Loucy (cell line): Measurements from ENCODE around the gene CHST9.

Experiments used
- H2AFZ ChIP-seq: fragments of 200-600 bp; sonication (generic); 2 replicates; pipeline ENCODE4 v1.6.0; 2016; ENCODE audit warnings: antibody characterized with exemption, mild to moderate bottlenecking, low read length, moderate library complexity
- H3F3A ChIP-seq: fragments of 200-600 bp; 2 replicates; pipeline ENCODE4 v1.6.0; 2016; ENCODE audit warnings: antibody characterized with exemption, low read depth, mild to moderate bottlenecking
- H3K27me3 ChIP-seq: fragments of 200-600 bp; sonication (generic); 2 replicates; pipeline ENCODE4 v1.6.1; 2014; ENCODE audit warnings: low read length, mild to moderate bottlenecking; ENCODE audit not compliant: insufficient read depth, poor library complexity, severe bottlenecking
- H3K36me3 ChIP-seq: fragments of 200-600 bp; sonication (generic); 2 replicates; pipeline ENCODE4 v1.6.1; 2016; ENCODE audit warnings: low read length; ENCODE audit not compliant: insufficient read depth
- H3K4me1 ChIP-seq: fragments of 200-600 bp; sonication (generic); 2 replicates; pipeline ENCODE4 v1.5.1; 2014; ENCODE audit warnings: low read length, mild to moderate bottlenecking; ENCODE audit not compliant: insufficient read depth, poor library complexity, severe bottlenecking
- H3K4me2 ChIP-seq: fragments of 200-600 bp; sonication (generic); 2 replicates; pipeline ENCODE4 v1.6.0; 2014; ENCODE audit warnings: antibody characterized with exemption, low read length, low read depth, mild to moderate bottlenecking; ENCODE audit not compliant: poor library complexity, severe bottlenecking
- H3K4me3 ChIP-seq: fragments of 200-600 bp; sonication (generic); 2 replicates; pipeline ENCODE4 v1.5.1; 2014; ENCODE audit warnings: low read length, mild to moderate bottlenecking, mixed read lengths; ENCODE audit not compliant: poor library complexity, severe bottlenecking
- H3K79me2 ChIP-seq: fragments of 200-600 bp; sonication (generic); 2 replicates; pipeline ENCODE4 v1.6.1; 2014; ENCODE audit warnings: low read length; ENCODE audit not compliant: insufficient read depth
- H3K9ac ChIP-seq: fragments of 200-600 bp; sonication (generic); 2 replicates; pipeline ENCODE4 v1.6.0; 2014; ENCODE audit warnings: mild to moderate bottlenecking, low read depth, low read length, moderate library complexity; ENCODE audit not compliant: poor library complexity, severe bottlenecking
- H3K9me2 ChIP-seq: fragments of 200-600 bp; sonication (generic); replicated peaks from 2 replicates; pipeline ENCODE4 v1.6.1; 2016; ENCODE audit warnings: low read depth, low read length, mixed read lengths
- H3K9me3 ChIP-seq: fragments of 200-600 bp; sonication (generic); 2 replicates; pipeline ENCODE4 v1.6.1; 2014; ENCODE audit warnings: mild to moderate bottlenecking, antibody characterized with exemption, low read length, low read depth; ENCODE audit not compliant: insufficient read depth
- H4K20me1 ChIP-seq: fragments of 200-600 bp; sonication (generic); 2 replicates; pipeline ENCODE4 v1.6.0; 2014; ENCODE audit warnings: antibody characterized with exemption, low read length, mild to moderate bottlenecking; ENCODE audit not compliant: insufficient read depth, poor library complexity, severe bottlenecking
- CTCF ChIP-seq: fragments of 200-600 bp; sonication (generic); conservative IDR thresholded peaks from 2 replicates; pipeline ENCODE4 v1.5.1; 2014; ENCODE audit warnings: mild to moderate bottlenecking, antibody characterized with exemption, low read length
- EZH2phosphoT487 ChIP-seq: fragments of 200-600 bp; IDR thresholded peaks from 2 replicates; pipeline ENCODE4 v1.6.1; 2018; ENCODE audit warnings: antibody characterized with exemption, mild to moderate bottlenecking, moderate library complexity, borderline replicate concordance

CHST9 gene

GRCh38 chr18:26956863-26957262 is 228.2 kb downstream of the CHST9 start:
- Histone ChIP-seq H3K9me2 (no peaks in the 10 kb centered on the region), H3K79me2 (no peaks in the 10 kb centered on the region), H3K4me2 (peak overlapping the region; percentile 46), H3K27me3 (no peaks in the 10 kb centered on the region), H3K9ac (no peak overlapping the region), H2AFZ (peak overlapping the region; percentile 82), H3K36me3 (no peaks in the 10 kb centered on the region), H3F3A (no peaks in the 10 kb centered on the region), H3K4me1 (peaks cover 10% of the 10 kb centered on the region), H4K20me1 (no peaks in the 10 kb centered on the region), H3K9me3 (no peaks in the 10 kb centered on the region), H3K4me3 (peak overlapping the region; percentile 3)
- TF ChIP-seq CTCF = no peak
- TF ChIP-seq EZH2phosphoT487 = no peak

GRCh38 chr18:26948703-26949102 is 236.4 kb downstream of the CHST9 start:
- no peak overlapping the region for H3K9ac ChIP-seq
- H3K36me3 ChIP-seq = no peaks in the 10 kb centered on the region
- no peaks in the 10 kb centered on the region for H3K9me3 ChIP-seq
- H3K79me2 ChIP-seq = no peaks in the 10 kb centered on the region
- H3F3A ChIP-seq = no peaks in the 10 kb centered on the region
- H3K4me1 ChIP-seq = peaks cover 10% of the 10 kb centered on the region
- TF ChIP-seq EZH2phosphoT487 (no peak), CTCF (no peak)
- H3K9me2 ChIP-seq = no peaks in the 10 kb centered on the region
- H3K4me2 ChIP-seq = no peak overlapping the region
- no peaks in the 10 kb centered on the region for H4K20me1 ChIP-seq
- H3K27me3 ChIP-seq = no peaks in the 10 kb centered on the region
- no peak overlapping the region for H3K4me3 ChIP-seq
- H2AFZ ChIP-seq = no peak overlapping the region

GRCh38 chr18:26943906-26944305 is 241.2 kb downstream of the CHST9 start:
- Histone ChIP-seq H3K4me3 (peak overlapping the region; percentile 39), H2AFZ (peak overlapping the region; percentile 89), H3K4me2 (peak overlapping the region; percentile 49), H4K20me1 (no peaks in the 10 kb centered on the region), H3K9me2 (no peaks in the 10 kb centered on the region), H3K36me3 (no peaks in the 10 kb centered on the region), H3K9ac (no peak overlapping the region), H3K4me1 (peaks cover 18% of the 10 kb centered on the region), H3K27me3 (no peaks in the 10 kb centered on the region), H3K9me3 (no peaks in the 10 kb centered on the region), H3K79me2 (no peaks in the 10 kb centered on the region), H3F3A (no peaks in the 10 kb centered on the region)
- TF ChIP-seq EZH2phosphoT487 = no peak
- no peak for TF ChIP-seq CTCF
